K562 (cell line): ENCODE measurements around the gene ESAM. TPM values are rescaled to one million over a fixed set of nuclear protein-coding genes. Genes with fewer than 3 reads are reported as not detected.

Source experiments
- ATAC-seq: fragments of 200-7000 bp; cut with Tn5 transposase; 3 replicates; pipeline ENCODE4 v1.9.1; 2020; ENCODE audit warnings: moderate library complexity
- BruUV-seq: library from RNA; stranded (reverse); fragments of 400-500 nt; replicated peaks from 2 replicates; lab custom pipeline; 2021; lab: Mats Ljungman, UMichigan
- CTCF ChIA-PET: fragments of 300-600 bp; formaldehyde crosslinking; extraction: SDS; loops from one replicate; lab custom pipeline; 2021; ENCODE audit warnings: low intra/inter-chr PET ratio; lab: Yijun Ruan, JAX
- POLR2A ChIA-PET: fragments of 300-600, 350-650 bp; sonication (Branson Sonifier 250); formaldehyde crosslinking; extraction: SDS; loops from one replicate; lab custom pipeline; 2021; ENCODE audit warnings: antibody characterized with exemption, inconsistent platforms; lab: Yijun Ruan, JAX
- DNase-seq, 4 experiments: peaks; one replicate each; pipeline versions ENCODE4 v3.0.0 to v3.0.0-alpha.2; 2011 to 2018; ENCODE audit warnings: low spot score in 3 of 4, mixed read lengths in 3 of 4; ENCODE audit errors: extremely low read depth in 1 of 4
- FAIRE-seq: peaks from 2 replicates; lab custom pipeline; 2011; peaks lifted over from hg19 to GRCh38; lab: Jason Lieb, UNC
- H2AFZ ChIP-seq: 2 replicates; pipeline ENCODE4 v1.6.0; 2011; ENCODE audit warnings: low read depth, low read length, control low read depth, inconsistent platforms
- H3K27ac ChIP-seq: fragments of 200-600 bp; 3 replicates; pipeline ENCODE4 v1.8.0; 2011; ENCODE audit warnings: low read depth, mild to moderate bottlenecking, control low read depth, inconsistent platforms, low read length, moderate library complexity, mixed read lengths; ENCODE audit errors: extremely low read depth
- H3K27me3 ChIP-seq, 2 experiments: fragments of 300-600 bp in 1 of 2; 2 replicates in 1 of 2; 3 replicates in 1 of 2; pipeline versions ENCODE4 v1.6.0 to v1.8.0; 2011; ENCODE audit warnings: inconsistent platforms in 2 of 2, low read length in 2 of 2, mild to moderate bottlenecking in 1 of 2, mixed read lengths in 1 of 2, moderate library complexity in 1 of 2; ENCODE audit not compliant: control insufficient read depth in 2 of 2, insufficient read depth in 2 of 2
- H3K36me3 ChIP-seq: fragments of 300-600 bp; 3 replicates; pipeline ENCODE4 v1.8.0; 2011; ENCODE audit warnings: mild to moderate bottlenecking, low read length, inconsistent platforms; ENCODE audit not compliant: control insufficient read depth, insufficient read depth
- H3K4me1 ChIP-seq, 2 experiments: fragments of 200-600 bp in 1 of 2; replicated peaks in 1 of 2; 2 replicates in 1 of 2; 3 replicates in 1 of 2; pipeline versions ENCODE4 v1.5.1 to v1.8.0; 2011; ENCODE audit warnings: inconsistent platforms in 2 of 2, low read length in 2 of 2, mild to moderate bottlenecking in 1 of 2, mixed read lengths in 1 of 2, moderate library complexity in 1 of 2; ENCODE audit not compliant: control insufficient read depth in 2 of 2, insufficient read depth in 2 of 2
- H3K4me2 ChIP-seq: 2 replicates; pipeline ENCODE4 v1.6.1; 2011; ENCODE audit warnings: low read length, control low read depth, inconsistent platforms, mixed read lengths; ENCODE audit not compliant: insufficient read depth
- H3K4me3 ChIP-seq: fragments of 200-600 bp; sonication (generic), shearing (Covaris generic); 2 replicates; pipeline ENCODE4 v1.5.1; 2016; ENCODE audit warnings: control low read depth, inconsistent platforms
- H3K79me2 ChIP-seq: fragments of 200-600 bp; 3 replicates; pipeline ENCODE4 v1.8.0; 2011; ENCODE audit warnings: low read length, inconsistent platforms; ENCODE audit not compliant: control insufficient read depth, insufficient read depth
- H3K9ac ChIP-seq, 2 experiments: 2 replicates each; pipeline versions ENCODE4 v1.6.0 to v1.6.1; 2011; ENCODE audit warnings: low read depth in 2 of 2, low read length in 2 of 2, control low read depth in 1 of 2, inconsistent platforms in 1 of 2, mild to moderate bottlenecking in 1 of 2, mixed read lengths in 1 of 2; ENCODE audit not compliant: insufficient read depth in 1 of 2
- H3K9me1 ChIP-seq: one replicate; pipeline ENCODE4 v1.6.0; 2011; ENCODE audit warnings: inconsistent platforms, mild to moderate bottlenecking, low read length, moderate library complexity; ENCODE audit not compliant: control insufficient read depth, insufficient read depth
- H3K9me3 ChIP-seq: replicated peaks from 2 replicates; pipeline ENCODE4 v1.5.1; 2011; ENCODE audit warnings: low read depth, low read length, inconsistent platforms; ENCODE audit not compliant: control insufficient read depth, insufficient read depth
- H4K20me1 ChIP-seq: replicated peaks from 2 replicates; pipeline ENCODE4 v1.6.1; 2011; ENCODE audit warnings: low read length, inconsistent platforms, mixed read lengths; ENCODE audit not compliant: control insufficient read depth, insufficient read depth
- CBX1 ChIP-seq: sonication (generic); IDR thresholded peaks from 2 replicates; pipeline ENCODE4 v1.6.1; 2016; ENCODE audit warnings: antibody characterized with exemption, low read depth, mild to moderate bottlenecking
- CBX3 ChIP-seq, 2 experiments: IDR thresholded peaks; 1 replicate in 1 of 2; 2 replicates in 1 of 2; pipeline ENCODE4 v1.6.1; 2012; ENCODE audit warnings: inconsistent platforms in 2 of 2, low read length in 2 of 2, borderline replicate concordance in 1 of 2, control low read depth in 1 of 2
- PURB ChIP-seq: sonication (generic); formaldehyde crosslinking; IDR thresholded peaks from 2 replicates; pipeline ENCODE4 v1.9.0; 2021; ENCODE audit warnings: low read depth, mild to moderate bottlenecking, missing genetic modification reagents
- TEAD4 ChIP-seq, 2 experiments: sonication (generic) in 1 of 2; formaldehyde crosslinking in 1 of 2; IDR thresholded peaks; 2 replicates each; pipeline versions ENCODE4 v1.6.1 to v1.8.0; 2012 to 2022; ENCODE audit warnings: borderline replicate concordance in 1 of 2, inconsistent platforms in 1 of 2, low read length in 1 of 2, mild to moderate bottlenecking in 1 of 2, missing genetic modification reagents in 1 of 2
- ZNF431 ChIP-seq: sonication (generic); formaldehyde crosslinking; IDR thresholded peaks from 2 replicates; pipeline ENCODE4 v1.8.0; 2022; ENCODE audit warnings: mild to moderate bottlenecking, missing genetic modification reagents
- WGBS: fragments of 100-300 bp; shearing (Covaris generic); methylation state at CpG from one replicate; pipeline ENCODE4 v1.1.6; 2016; ENCODE audit warnings: low coverage, mixed read lengths; ENCODE audit not compliant: insufficient coverage; ENCODE audit errors: missing lambda C conversion rate; 5-methylcytosine and 5-hydroxymethylcytosine counted together
- in situ Hi-C: fragments of 300-500 bp; cut with MboI; formaldehyde crosslinking; loops from 4 replicates; pipeline ENCODE4 v1.15.0; 2018; ENCODE audit warnings: inconsistent platforms, mixed read lengths
- intact Hi-C: fragments of 100-400 bp; cut with micrococcal nuclease; formaldehyde crosslinking; loops from 2 replicates; pipeline ENCODE4 v1.14.2; 2022
- polyA plus RNA-seq, 8 experiments: library from polyadenylated mRNA; depleted of rRNA in 4 of 8; stranded (reverse) in 5 of 8; unstranded in 3 of 8; fragments of >200 nt; fragmentation: Nextera tagmentation in 2 of 8; fragmentation: Illumina TruSeq in 1 of 8; extraction: Ambion mirVana in 2 of 8; extraction: Trizol in 1 of 8; gene quantifications; 2 replicates each; pipeline versions ENCODE4 v1.2.1 to v1.2.3, GENCODE V29; 2011 to 2014; ENCODE audit warnings: inconsistent platforms in 1 of 8, missing spikeins in 1 of 8
- total RNA-seq, 7 experiments: library from RNA; depleted of rRNA in 6 of 7; stranded (reverse); fragments of >200 nt in 6 of 7; fragmentation: Illumina TruSeq in 2 of 7; extraction: Trizol in 2 of 7; gene quantifications; 2 replicates each; pipeline versions ENCODE4 v1.2.1 to v1.2.3, GENCODE V29; 2011 to 2021; ENCODE audit warnings: low replicate concordance in 1 of 7

The ESAM gene
- total and polyA plus RNA-seq, 9 of the 15 experiments (the other 6 are each of a cell fraction or from before 2014, with no cell fraction given): 0.06 to 1.5 (median 0.22) TPM

- H3K9me3 ChIP-seq: no peaks in the 10 kb centered on the region
- peaks cover 3 to 38% of the 10 kb centered on the region in 2 experiments; a peak in 4 of 5 replicates for H3K27me3 ChIP-seq
- CTCF ChIA-PET: interaction anchor here (0.6 to 2.6 kb wide), 4 partner anchors 26 to 92 kb away, joined by 3 to 24 read pairs (median 12); no protein-coding TSS in a partner anchor
- peak overlapping the region in 1 of 2 experiments; percentile 91; a peak in 2 of 4 replicates for H3K9ac ChIP-seq
- peak overlapping the region; percentile 46 for H3K4me3 ChIP-seq
- H3K4me1 ChIP-seq: peaks cover 0 to 36% of the 10 kb centered on the region in 2 experiments; a peak in 4 of 5 replicates
- DNase-seq (no peak), FAIRE-seq (no peak), ATAC-seq (no peak)
- H3K27ac ChIP-seq: no peak overlapping the region
- H3K9me1 ChIP-seq: no peaks in the 10 kb centered on the region
- H2AFZ ChIP-seq: peak overlapping the region; percentile 56; the same call in 1 of the 2 replicates
- in situ Hi-C loops (loop anchor here (10.0 kb wide), 2 partner anchors 87 to 347 kb away; partner anchors contain the start of genes SIAE and SPA17), intact Hi-C loops (loop anchor here (10.0 kb wide), 1 partner anchor 347 kb away; no protein-coding TSS in a partner anchor)
- WGBS: 34% methylated on average over 12 of the region's 25 CpGs
- TF ChIP-seq TEAD4 (IDR thresholded peaks at IDR 0.05; ENCODE audit: low read length): no peak
- no peak for TF ChIP-seq TEAD4 (CRISPR knock-in tag; IDR thresholded peaks at IDR 0.05; ENCODE audit: borderline replicate concordance)
- 0 out of 2 replicates have a peak, but pooled peaks have one; percentile 13 for TF ChIP-seq CBX1
- no peak for TF ChIP-seq PURB (CRISPR knock-in tag)
- no peak for TF ChIP-seq ZNF431 (CRISPR knock-in tag)
- no peak for TF ChIP-seq CBX3 (IDR thresholded peaks at IDR 0.05; ENCODE audit: borderline replicate concordance in 1 of 2, low read length in 2 of 2)
- no peaks in the 10 kb centered on the region for H3K79me2 ChIP-seq
- H4K20me1 ChIP-seq: no peaks in the 10 kb centered on the region
- no TSS peak for BruUV-seq
- H3K4me2 ChIP-seq: peak overlapping the region; percentile 93
- POLR2A ChIA-PET: interaction anchor here (0.6 to 1.0 kb wide), 4 partner anchors 37 to 1127 kb away, joined by 3 to 4 read pairs (median 3); no protein-coding TSS in a partner anchor
- no peaks in the 10 kb centered on the region for H3K36me3 ChIP-seq
These were observed 587 bp downstream of the ESAM start for GRCh38 chr11:124761301-124762104.
